NCI-H2171 (cell line): ENCODE results near the gene MASP1.

Experiments used
- DNase-seq: peaks from one replicate; lab custom pipeline; 2025; lab: John Stamatoyannopoulos, UW

Gene MASP1

DNA sequence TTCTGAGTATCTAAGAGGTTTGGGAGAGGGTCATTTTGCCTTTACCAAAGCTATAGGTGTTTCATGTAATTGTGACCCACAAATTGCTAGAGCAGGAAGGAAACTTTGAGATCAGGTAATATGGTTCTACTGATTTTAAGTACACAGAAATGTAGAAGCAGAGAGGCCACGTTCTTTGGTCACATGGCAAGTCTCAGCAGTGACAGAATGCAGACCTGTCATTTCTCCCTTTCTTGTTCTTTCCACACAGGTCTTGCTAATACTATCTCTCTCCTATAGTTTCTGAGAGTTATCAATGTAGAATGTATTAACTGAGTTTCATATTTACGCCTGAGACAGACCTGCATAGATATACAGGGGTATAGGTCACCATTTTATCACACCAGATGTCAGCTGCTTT is 105.2 kb downstream of the MASP1 start:
- DNase-seq = no peak

- DNase-seq = no peak
These were observed 105.8 kb downstream of the MASP1 start for GRCh38 chr3:187185759-187186158.
